Transverse colon (tissue), 4 donors: ENCODE data around the gene BMP6. TPM values are rescaled to one million over a fixed set of nuclear protein-coding genes. Genes with fewer than 3 reads are reported as not detected.

Source experiments
- DNase-seq: peaks from one replicate; pipeline ENCODE4 v3.0.0-alpha.2; 2019
- H3K27ac ChIP-seq, 4 donors: fragments of 200-600 bp; sonication (generic); 2 replicates each; pipeline ENCODE4 v1.5.1; 2016 to 2018; ENCODE audit warnings: inconsistent platforms in 4 of 4
- H3K27me3 ChIP-seq: fragments of 200-600 bp; sonication (generic); 2 replicates; pipeline ENCODE4 v1.5.1; 2017; ENCODE audit warnings: inconsistent platforms
- H3K36me3 ChIP-seq, 4 donors: fragments of 200-600 bp; sonication (generic); 2 replicates each; pipeline ENCODE4 v1.5.1; 2017 to 2019; ENCODE audit warnings: inconsistent platforms in 4 of 4
- H3K4me1 ChIP-seq, 4 donors: fragments of 200-600 bp; sonication (generic); 2 replicates each; pipeline ENCODE4 v1.5.1; 2017 to 2020; ENCODE audit warnings: inconsistent platforms in 4 of 4
- H3K4me3 ChIP-seq, 4 donors: fragments of 200-600 bp; sonication (generic); 1 replicate in 1 of 4; 2 replicates in 3 of 4; pipeline versions ENCODE4 v1.5.1 to v1.6.1; 2017 to 2019; ENCODE audit warnings: inconsistent platforms in 4 of 4
- H3K9me3 ChIP-seq, 2 donors: fragments of 200-600 bp; sonication (generic); 2 replicates each; pipeline ENCODE4 v1.5.1; 2017 to 2019; ENCODE audit warnings: inconsistent platforms in 2 of 2
- CTCF ChIP-seq, 5 experiments: fragments of 200-600 bp in 3 of 5; fragments of 450-650 bp in 2 of 5; sonication (generic) in 3 of 5; IDR thresholded peaks; 1 replicate in 2 of 5; 2 replicates in 3 of 5; pipeline ENCODE4 v1.5.1; 2016 to 2017; ENCODE audit warnings: antibody characterized with exemption in 5 of 5, inconsistent platforms in 3 of 5, mild to moderate bottlenecking in 2 of 5, moderate library complexity in 1 of 5
- EP300 ChIP-seq: sonication (generic); formaldehyde crosslinking; IDR thresholded peaks from one replicate; pipeline ENCODE4 v1.6.1; 2017; ENCODE audit warnings: antibody characterized with exemption, low read depth
- POLR2A ChIP-seq: fragments of 450-650 bp; IDR thresholded peaks from one replicate; pipeline ENCODE4 v1.6.1; 2016; ENCODE audit warnings: antibody characterized with exemption, mild to moderate bottlenecking, moderate library complexity
- POLR2AphosphoS5 ChIP-seq, 3 donors: sonication (generic); formaldehyde crosslinking; IDR thresholded peaks; one replicate each; pipeline ENCODE4 v1.6.1; 2016; ENCODE audit warnings: antibody characterized with exemption in 3 of 3
- WGBS, 2 donors: methylation state at CpG; one replicate each; pipeline ENCODE4 v1.1.5; 2018; ENCODE audit warnings: low coverage in 1 of 2; 5-methylcytosine and 5-hydroxymethylcytosine counted together
- in situ Hi-C, 4 donors: fragments of 200-750 bp; cut with MboI; loops; one replicate each; pipeline versions ENCODE4 v1.15.0 to v1.15.1; 2017; ENCODE audit warnings: low sequenced_read_pairs in 3 of 4, low pct_ligation_motif_present in 1 of 4, low pct_unique_long_range_greater_than_20kb in 1 of 4
- intact Hi-C: fragments of 100-400 bp; cut with DNase I; formaldehyde crosslinking; loops from one replicate; pipeline ENCODE4 v1.15.1; 2023; ENCODE audit warnings: low total_unique reads
- total RNA-seq, 4 donors: library from RNA; depleted of rRNA; stranded (reverse); fragments of >200 nt; gene quantifications; one replicate each; pipeline ENCODE4 v1.1.0, GENCODE V29; 2016

Gene BMP6
- total RNA-seq, 4 donors from 2014 or later, result 1.1 to 12.7 (median 6.7) TPM

DNA sequence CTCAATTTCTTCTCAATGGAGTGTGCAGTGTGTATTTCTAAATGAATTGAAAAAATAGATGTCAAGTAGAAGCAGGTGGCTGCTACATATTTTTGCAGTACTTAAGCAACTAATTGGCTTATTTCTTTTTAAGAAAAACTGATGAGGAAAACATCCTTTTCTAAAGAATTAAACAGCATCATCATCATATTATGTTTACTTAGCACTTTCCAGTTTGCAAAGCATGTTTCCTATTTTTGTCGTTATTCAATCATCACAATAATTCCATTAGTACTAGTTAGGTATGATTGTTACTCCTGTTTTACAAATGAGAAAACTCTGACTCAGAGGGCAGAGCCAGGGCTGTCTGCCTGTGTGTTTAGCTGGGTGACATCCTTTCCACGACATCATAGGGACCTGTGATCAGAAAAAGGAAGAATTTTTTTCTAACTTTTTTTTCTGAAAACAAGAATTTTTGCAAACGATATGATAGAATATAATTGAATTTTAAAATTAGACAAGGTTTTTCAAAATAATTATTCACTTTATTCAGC is 22.7 kb upstream of the BMP6 start:
- Histone ChIP-seq H3K4me1 (no peaks in the 10 kb centered on the region), H3K27me3 (no peaks in the 10 kb centered on the region), H3K36me3 (no peaks in the 10 kb centered on the region), H3K4me3 (no peak overlapping the region), H3K27ac (no peak overlapping the region), H3K9me3 (no peaks in the 10 kb centered on the region)
- no peak for TF ChIP-seq EP300
- intact Hi-C loops (no loop called here), in situ Hi-C loops (loop anchor here in 2 of 4 donors (25.0 kb wide), 2 partner anchors 284 to 509 kb away; no protein-coding TSS in a partner anchor)
- whole genome bisulfite sequencing, 2 donors, result 72 to 77% methylated on average over 3 of the region's 3 CpGs
- no peak for DNase-seq

DNA sequence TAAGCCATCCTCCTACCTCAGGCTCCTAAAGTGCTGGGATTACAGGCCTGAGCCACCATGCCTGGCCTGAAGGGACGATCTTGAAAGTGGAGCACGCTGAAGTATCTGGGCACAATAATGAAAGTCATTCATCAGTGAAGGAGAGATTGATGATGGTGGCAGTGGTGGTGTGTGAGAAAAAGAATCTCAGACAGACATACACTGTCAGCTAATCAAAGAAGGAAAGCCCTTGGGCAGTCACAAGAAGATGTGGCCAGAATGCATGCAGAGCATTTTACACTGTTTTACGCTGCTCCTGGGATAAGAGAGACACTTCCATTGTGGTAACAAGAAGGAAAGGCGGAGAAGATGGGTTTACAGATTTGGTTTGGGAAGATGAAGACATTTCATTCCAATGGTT is 20.4 kb upstream of the BMP6 start:
- 79 to 80% methylated on average over 4 of the region's 4 CpGs for WGBS, 2 donors
- no peak for DNase-seq
- TF ChIP-seq POLR2A (no peak), POLR2AphosphoS5 (IDR thresholded peaks at IDR 0.05) (no peak), CTCF (IDR thresholded peaks at IDR 0.05) (no peak), EP300 (no peak)
- H3K27me3 ChIP-seq, result no peaks in the 10 kb centered on the region
- H3K4me1 ChIP-seq, result no peaks in the 10 kb centered on the region
- in situ Hi-C loops, result loop anchor here in 2 of 4 donors (25.0 kb wide), 2 partner anchors 282 to 507 kb away; no protein-coding TSS in a partner anchor
- H3K27ac ChIP-seq, result no peak overlapping the region
- H3K36me3 ChIP-seq, result no peaks in the 10 kb centered on the region
- no peak overlapping the region for H3K4me3 ChIP-seq
- no peaks in the 10 kb centered on the region for H3K9me3 ChIP-seq
- intact Hi-C loops, result no loop called here

DNA sequence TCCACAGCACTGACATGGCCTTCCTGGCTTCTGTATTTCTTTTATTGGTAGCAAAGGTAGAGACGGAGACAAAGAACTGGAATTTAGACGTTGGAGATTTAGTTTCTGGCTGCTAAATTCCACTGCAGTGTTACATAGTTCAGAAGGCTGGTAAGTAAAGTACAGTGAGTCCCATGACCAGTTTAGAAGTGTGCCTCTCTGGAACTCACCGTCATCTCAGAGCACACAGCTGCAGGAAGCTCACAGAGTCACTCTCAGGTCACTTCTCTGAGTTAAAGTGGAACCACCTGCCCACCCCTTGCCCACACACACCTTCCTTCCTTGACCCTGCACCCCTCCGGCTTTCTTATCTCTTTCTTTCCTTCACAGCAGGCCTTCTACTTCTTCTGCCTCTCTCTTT is 19.6 kb upstream of the BMP6 start:
- H3K27ac ChIP-seq, result no peak overlapping the region
- 64 to 69% methylated on average over 3 to 4 of the region's 4 CpGs for WGBS, 2 donors
- H3K9me3 ChIP-seq, result no peaks in the 10 kb centered on the region
- no peaks in the 10 kb centered on the region for H3K4me1 ChIP-seq
- H3K27me3 ChIP-seq, result no peaks in the 10 kb centered on the region
- no peak for TF ChIP-seq EP300
- no peak for TF ChIP-seq CTCF (IDR thresholded peaks at IDR 0.05)
- TF ChIP-seq POLR2AphosphoS5 (IDR thresholded peaks at IDR 0.05), result no peak
- TF ChIP-seq POLR2A, result no peak
- in situ Hi-C loops (loop anchor here in 2 of 4 donors (25.0 kb wide), 2 partner anchors 281 to 506 kb away; no protein-coding TSS in a partner anchor), intact Hi-C loops (no loop called here)
- DNase-seq, result no peak
- no peak overlapping the region for H3K4me3 ChIP-seq
- H3K36me3 ChIP-seq, result no peaks in the 10 kb centered on the region

DNA sequence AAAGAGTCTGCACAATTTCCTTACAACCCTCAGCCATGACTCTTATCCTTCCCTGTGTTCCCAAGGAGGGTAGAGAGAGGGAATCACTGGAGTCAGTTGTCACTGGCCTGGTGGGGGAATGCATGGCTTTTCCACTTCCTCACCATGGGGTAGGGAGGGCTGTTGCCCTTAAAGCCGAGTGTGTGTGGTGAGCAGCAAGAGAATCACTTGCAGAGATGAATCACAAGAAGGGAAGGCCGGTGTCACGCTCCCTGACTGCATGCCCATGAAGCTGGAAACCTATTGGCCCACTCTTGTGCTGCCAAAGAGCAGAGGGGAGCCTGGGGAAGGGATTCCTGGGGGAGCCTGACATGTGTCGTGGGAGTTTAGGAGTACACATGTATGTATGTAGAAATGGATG is 18.1 kb upstream of the BMP6 start:
- H3K36me3 ChIP-seq, result no peaks in the 10 kb centered on the region
- H3K9me3 ChIP-seq, result no peaks in the 10 kb centered on the region
- no peaks in the 10 kb centered on the region for H3K4me1 ChIP-seq
- H3K27me3 ChIP-seq, result no peaks in the 10 kb centered on the region
- 83 to 88% methylated on average over 1 to 4 of the region's 4 CpGs for WGBS, 2 donors
- no peak overlapping the region for H3K4me3 ChIP-seq
- in situ Hi-C loops, result loop anchor here in 2 of 4 donors (25.0 kb wide), 2 partner anchors 280 to 505 kb away; no protein-coding TSS in a partner anchor
- H3K27ac ChIP-seq, result no peak overlapping the region
- intact Hi-C loops, result no loop called here
- TF ChIP-seq CTCF (IDR thresholded peaks at IDR 0.05) (no peak), EP300 (no peak), POLR2AphosphoS5 (IDR thresholded peaks at IDR 0.05) (no peak), POLR2A (no peak)
- no peak for DNase-seq

DNA sequence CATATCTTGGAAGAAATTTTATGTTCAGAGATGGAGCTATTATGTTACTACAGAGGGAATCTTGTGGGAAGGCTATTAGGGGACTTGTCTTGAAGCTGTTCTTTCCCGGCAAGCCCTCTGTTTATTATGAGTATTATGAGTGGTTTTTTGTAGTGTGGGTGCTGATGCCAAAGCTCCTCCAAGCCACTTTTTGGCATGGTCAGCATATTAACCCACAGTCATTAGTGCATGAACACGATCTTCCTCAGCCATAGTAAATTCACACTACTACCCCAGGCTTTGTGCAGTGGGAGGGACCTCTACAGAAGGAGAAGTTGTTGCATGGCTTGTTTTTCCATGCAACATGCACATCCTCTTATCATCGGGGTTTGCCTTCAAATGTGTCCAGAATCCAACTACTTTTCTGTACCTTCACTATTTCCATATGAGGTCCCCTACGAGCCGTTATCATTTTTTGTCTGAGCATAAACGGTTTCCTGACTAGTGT is 6.5 kb upstream of the BMP6 start:
- Histone ChIP-seq H3K27ac (no peak overlapping the region), H3K27me3 (peaks cover 28% of the 10 kb centered on the region), H3K9me3 (peaks cover 0 to 4% of the 10 kb centered on the region in 2 donors), H3K36me3 (no peaks in the 10 kb centered on the region), H3K4me3 (no peak overlapping the region), H3K4me1 (no peaks in the 10 kb centered on the region)
- DNase-seq, result no peak
- TF ChIP-seq POLR2AphosphoS5 (IDR thresholded peaks at IDR 0.05), result no peak
- TF ChIP-seq CTCF (IDR thresholded peaks at IDR 0.05), result no peak
- TF ChIP-seq POLR2A, result no peak
- TF ChIP-seq EP300, result no peak
- intact Hi-C loops (no loop called here), in situ Hi-C loops (loop anchor here in 2 of 4 donors (25.0 kb wide), 2 partner anchors 268 to 493 kb away; no protein-coding TSS in a partner anchor)
- WGBS, 2 donors, result 47 to 71% methylated on average over 2 to 6 of the region's 6 CpGs
